ENCODE measurements around the gene SEC24C. TPM values are rescaled to one million over a fixed set of nuclear protein-coding genes. Genes with fewer than 3 reads are reported as not detected.

Gene SEC24C
- total and polyA plus RNA-seq, 2 of the 13 experiments (the other 11 are each of a cell fraction or from before 2014, with no cell fraction given) = 63.1 to 66.4 TPM

- TF ChIP-seq NR1H2 (CRISPR knock-in tag; IDR thresholded peaks at IDR 0.05; ENCODE audit: borderline replicate concordance, low read depth) (no peak), ZUFSP (CRISPR knock-in tag; IDR thresholded peaks at IDR 0.05; ENCODE audit: borderline replicate concordance) (no peak), POGZ (CRISPR knock-in tag; IDR thresholded peaks at IDR 0.05) (peak; percentile 84), U2AF1 (optimal IDR thresholded peaks at IDR 0.05; ENCODE audit: low read depth, low read length) (peak; percentile 91), RAD21 (CRISPR knock-in tag; IDR thresholded peaks at IDR 0.05) (peak; percentile 53), CHD4 (IDR thresholded peaks at IDR 0.05; ENCODE audit: borderline replicate concordance, low read length) (no peak), BCL6 (CRISPR knock-in tag; IDR thresholded peaks at IDR 0.05) (peak; percentile 38; the same call in 1 of the 2 replicates), ZKSCAN1 (IDR thresholded peaks at IDR 0.05; ENCODE audit: low read length) (peak; percentile 17; the same call in 1 of the 2 replicates), XRCC5 (optimal IDR thresholded peaks at IDR 0.05; ENCODE audit: low read length) (peak; percentile 87), DBP (CRISPR knock-in tag; IDR thresholded peaks at IDR 0.05; ENCODE audit: not compliant biosample characterization) (no peak), PHF20 (CRISPR knock-in tag; IDR thresholded peaks at IDR 0.05) (peak; percentile 96), DMAP1 (CRISPR knock-in tag; IDR thresholded peaks at IDR 0.05) (peak; percentile 92), GZF1 (CRISPR knock-in tag; IDR thresholded peaks at IDR 0.05) (no peak), POLR2AphosphoS5 (IDR thresholded peaks at IDR 0.05; ENCODE audit: low read depth, low read length) (peak; percentile 98), FOSL2 (CRISPR knock-in tag; IDR thresholded peaks at IDR 0.05) (peak; percentile 65), NR3C1 (CRISPR knock-in tag; IDR thresholded peaks at IDR 0.05) (no peak), SP2 (CRISPR knock-in tag; IDR thresholded peaks at IDR 0.05) (peak; percentile 59), MEF2D (CRISPR knock-in tag; IDR thresholded peaks at IDR 0.05) (peak; percentile 34; the same call in 1 of the 2 replicates), POLR2A (IDR thresholded peaks at IDR 0.05; ENCODE audit: insufficient read depth in 1 of 2, low read depth in 2 of 2, low read length in 2 of 2) (peak; percentile 91 to 92), SNAPC5 (CRISPR knock-in tag; IDR thresholded peaks at IDR 0.05; ENCODE audit: borderline replicate concordance) (peak; percentile 65; the same call in 1 of the 2 replicates), ZNF282 (IDR thresholded peaks at IDR 0.05; ENCODE audit: partially characterized antibody) (no peak), DDIT3 (CRISPR knock-in tag; IDR thresholded peaks at IDR 0.05) (no peak), HOMEZ (CRISPR knock-in tag; IDR thresholded peaks at IDR 0.05; ENCODE audit: low read depth) (no peak), PRPF4 (IDR thresholded peaks at IDR 0.05; ENCODE audit: low read depth, low read length, poor library complexity, severe bottlenecking) (no peak), ISL2 (CRISPR knock-in tag; IDR thresholded peaks at IDR 0.05) (peak; percentile 35; the same call in 1 of the 2 replicates), ZNF550 (CRISPR knock-in tag; IDR thresholded peaks at IDR 0.05; ENCODE audit: borderline replicate concordance) (no peak), ZNF772 (CRISPR knock-in tag; IDR thresholded peaks at IDR 0.05) (peak; percentile 39; the same call in 1 of the 2 replicates), ZNF577 (CRISPR knock-in tag; IDR thresholded peaks at IDR 0.05; ENCODE audit: borderline replicate concordance, low read depth) (no peak), KDM1A (CRISPR knock-in tag; IDR thresholded peaks at IDR 0.05) (0 out of 2 replicates have a peak, but pooled peaks have one; percentile 40)
Measured at GRCh38 chr10:73730153-73730906, 13.8 kb upstream of the SEC24C start (continued).

Measured in HepG2 (cell line).